ENCODE results near the gene REPS1. TPM values are rescaled to one million over a fixed set of nuclear protein-coding genes. Genes with fewer than 3 reads are reported as not detected.

Gene REPS1
- total and polyA plus RNA-seq, 2 experiments from 2014 or later = 30.0 to 43.1 TPM

DNA sequence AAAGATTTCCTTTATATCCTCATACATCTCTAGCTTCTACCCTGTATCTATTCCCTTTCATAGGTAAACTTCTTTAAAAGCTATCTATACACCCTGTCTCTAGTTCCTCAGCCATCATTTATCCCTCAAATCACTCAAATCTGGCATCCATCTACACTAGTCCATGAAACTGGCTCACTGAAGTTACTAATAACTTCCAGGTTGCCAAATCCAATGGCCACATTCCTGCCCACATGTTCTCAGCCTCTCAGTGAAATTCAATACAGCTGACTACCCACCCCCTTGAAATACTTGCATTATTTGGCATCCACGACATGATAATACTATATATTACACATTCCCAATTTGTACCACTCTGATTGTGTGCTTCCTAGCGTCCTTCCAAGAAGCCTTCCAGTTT, 8.7 kb downstream of the REPS1 start:
- WGBS (ENCODE audit: low lambda C conversion rate, missing lambda C conversion rate) = 66% methylated on average over 2 of the region's 2 CpGs
- peaks cover 100% of the 10 kb centered on the region for H3K79me2 ChIP-seq
- no peaks in the 10 kb centered on the region for H3K9me2 ChIP-seq (replicated peaks; ENCODE audit: insufficient read depth)
- H3K27ac ChIP-seq = no peak overlapping the region
- H3K27me3 ChIP-seq = no peaks in the 10 kb centered on the region
- TF ChIP-seq EZH2phosphoT487 (IDR thresholded peaks at IDR 0.05; ENCODE audit: low read depth, severe bottlenecking, unreplicated experiment) = no peak
- TF ChIP-seq EZH2 (IDR thresholded peaks at IDR 0.05; ENCODE audit: borderline replicate concordance) = no peak
- TF ChIP-seq, protein P1, sequence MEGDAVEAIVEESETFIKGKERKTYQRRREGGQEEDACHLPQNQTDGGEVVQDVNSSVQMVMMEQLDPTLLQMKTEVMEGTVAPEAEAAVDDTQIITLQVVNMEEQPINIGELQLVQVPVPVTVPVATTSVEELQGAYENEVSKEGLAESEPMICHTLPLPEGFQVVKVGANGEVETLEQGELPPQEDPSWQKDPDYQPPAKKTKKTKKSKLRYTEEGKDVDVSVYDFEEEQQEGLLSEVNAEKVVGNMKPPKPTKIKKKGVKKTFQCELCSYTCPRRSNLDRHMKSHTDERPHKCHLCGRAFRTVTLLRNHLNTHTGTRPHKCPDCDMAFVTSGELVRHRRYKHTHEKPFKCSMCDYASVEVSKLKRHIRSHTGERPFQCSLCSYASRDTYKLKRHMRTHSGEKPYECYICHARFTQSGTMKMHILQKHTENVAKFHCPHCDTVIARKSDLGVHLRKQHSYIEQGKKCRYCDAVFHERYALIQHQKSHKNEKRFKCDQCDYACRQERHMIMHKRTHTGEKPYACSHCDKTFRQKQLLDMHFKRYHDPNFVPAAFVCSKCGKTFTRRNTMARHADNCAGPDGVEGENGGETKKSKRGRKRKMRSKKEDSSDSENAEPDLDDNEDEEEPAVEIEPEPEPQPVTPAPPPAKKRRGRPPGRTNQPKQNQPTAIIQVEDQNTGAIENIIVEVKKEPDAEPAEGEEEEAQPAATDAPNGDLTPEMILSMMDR (IDR thresholded peaks at IDR 0.05; ENCODE audit: poor library complexity) = no peak
- H3K4me1 ChIP-seq (ENCODE audit: insufficient read depth) = peaks cover 15% of the 10 kb centered on the region
- H3K9me3 ChIP-seq (ENCODE audit: low read depth) = no peaks in the 10 kb centered on the region
- DNase-seq (ENCODE audit: low spot score) = no peak
- H2AFZ ChIP-seq = no peak overlapping the region
- H3K4me2 ChIP-seq = no peak overlapping the region
- peaks cover 63% of the 10 kb centered on the region for H4K20me1 ChIP-seq (ENCODE audit: insufficient read depth, poor library complexity, severe bottlenecking)
- H3K4me3 ChIP-seq = no peak overlapping the region
- no peaks in the 10 kb centered on the region for H3K36me3 ChIP-seq (replicated peaks; ENCODE audit: insufficient read depth, low read depth)

- peaks cover 61% of the 10 kb centered on the region for H4K20me1 ChIP-seq (ENCODE audit: insufficient read depth, poor library complexity, severe bottlenecking)
- peaks cover 99% of the 10 kb centered on the region for H3K79me2 ChIP-seq
Measured at GRCh38 chr6:138978229-138978628, 9.8 kb downstream of the REPS1 start.

GRCh38 chr6:138977646-138978167, 10.3 kb downstream of the REPS1 start:
- 97% methylated on average over 1 of the region's 1 CpG for WGBS (ENCODE audit: low lambda C conversion rate, missing lambda C conversion rate)
- Histone ChIP-seq H4K20me1 (ENCODE audit: insufficient read depth, poor library complexity, severe bottlenecking) (peaks cover 56% of the 10 kb centered on the region), H3K36me3 (replicated peaks; ENCODE audit: insufficient read depth, low read depth) (no peaks in the 10 kb centered on the region), H3K27ac (no peak overlapping the region), H3K27me3 (no peaks in the 10 kb centered on the region), H3K4me1 (ENCODE audit: insufficient read depth) (peaks cover 12% of the 10 kb centered on the region), H2AFZ (no peak overlapping the region), H3K4me2 (no peak overlapping the region), H3K9me2 (replicated peaks; ENCODE audit: insufficient read depth) (no peaks in the 10 kb centered on the region), H3K9me3 (ENCODE audit: low read depth) (no peaks in the 10 kb centered on the region), H3K79me2 (peaks cover 99% of the 10 kb centered on the region), H3K4me3 (no peak overlapping the region)
- TF ChIP-seq EZH2 (IDR thresholded peaks at IDR 0.05; ENCODE audit: borderline replicate concordance) (no peak), EZH2phosphoT487 (IDR thresholded peaks at IDR 0.05; ENCODE audit: low read depth, severe bottlenecking, unreplicated experiment) (no peak)
- TF ChIP-seq, protein P1 (IDR thresholded peaks at IDR 0.05; ENCODE audit: poor library complexity) = no peak
- DNase-seq (ENCODE audit: low spot score) = no peak

More at GRCh38 chr6:138978229-138978628, 9.8 kb downstream of the REPS1 start:
- Histone ChIP-seq H3K4me1 (ENCODE audit: insufficient read depth) (peaks cover 15% of the 10 kb centered on the region), H3K9me3 (ENCODE audit: low read depth) (no peaks in the 10 kb centered on the region), H3K4me3 (no peak overlapping the region), H3K27ac (no peak overlapping the region), H2AFZ (no peak overlapping the region), H3K36me3 (replicated peaks; ENCODE audit: insufficient read depth, low read depth) (no peaks in the 10 kb centered on the region), H3K4me2 (no peak overlapping the region), H3K27me3 (no peaks in the 10 kb centered on the region), H3K9me2 (replicated peaks; ENCODE audit: insufficient read depth) (no peaks in the 10 kb centered on the region)
- no peak for DNase-seq (ENCODE audit: low spot score)
- TF ChIP-seq, protein P1 (IDR thresholded peaks at IDR 0.05; ENCODE audit: poor library complexity) = no peak
- TF ChIP-seq EZH2 (IDR thresholded peaks at IDR 0.05; ENCODE audit: borderline replicate concordance) (no peak), EZH2phosphoT487 (IDR thresholded peaks at IDR 0.05; ENCODE audit: low read depth, severe bottlenecking, unreplicated experiment) (no peak)
- 95% methylated on average over 4 of the region's 4 CpGs for WGBS (ENCODE audit: low lambda C conversion rate, missing lambda C conversion rate)
